Uterus (tissue), 2 donors: ENCODE measurements around the gene RPL37A.

ENCODE experiments used
- CTCF ChIP-seq, 4 experiments: fragments of 200-600 bp in 2 of 4; fragments of 450-650 bp in 2 of 4; sonication (generic) in 2 of 4; IDR thresholded peaks; one replicate each; pipeline ENCODE4 v1.5.1; 2016 to 2019; ENCODE audit warnings: antibody characterized with exemption in 4 of 4, mild to moderate bottlenecking in 2 of 4, moderate library complexity in 1 of 4
- POLR2A ChIP-seq, 2 donors: fragments of 450-650 bp; IDR thresholded peaks; one replicate each; pipeline ENCODE4 v1.6.1; 2016; ENCODE audit warnings: antibody characterized with exemption in 2 of 2, mild to moderate bottlenecking in 1 of 2, moderate library complexity in 1 of 2

DNA sequence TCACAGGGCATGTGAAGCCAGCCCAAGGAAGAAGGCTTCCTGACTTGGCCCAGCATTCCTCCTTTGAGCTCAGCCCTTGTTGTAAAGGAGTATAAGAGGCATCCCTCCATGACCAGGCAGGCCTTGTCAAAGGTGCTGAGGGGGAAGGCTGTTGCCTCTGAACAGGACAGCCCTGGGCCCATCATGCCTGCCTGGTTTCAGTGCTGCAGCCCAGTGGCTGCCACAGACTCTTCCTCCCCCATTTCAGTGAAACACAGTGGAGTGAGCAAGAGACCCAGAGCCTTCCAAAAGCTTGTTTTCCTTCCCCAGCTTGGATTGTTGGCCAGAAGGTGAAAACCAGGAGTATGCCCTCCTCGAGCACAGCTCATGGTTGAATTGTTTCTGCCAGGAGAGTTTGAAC is 19.9 kb upstream of the RPL37A start:
- TF ChIP-seq CTCF (IDR thresholded peaks at IDR 0.05) (no peak), POLR2A (IDR thresholded peaks at IDR 0.05) (no peak)
